BJ (cell line): ENCODE measurements around the gene TOR2A. TPM values are rescaled to one million over a fixed set of nuclear protein-coding genes. Genes with fewer than 3 reads are reported as not detected.
A peak's percentile ranks its signal among the peaks of the same experiment; 100 is the strongest.

Experiments
- CTCF ChIA-PET: fragments of 350-600 bp; formaldehyde crosslinking; extraction: SDS; loops from one replicate; lab custom pipeline; 2021; ENCODE audit warnings: antibody characterized with exemption, inconsistent platforms; lab: Yijun Ruan, JAX
- POLR2A ChIA-PET: fragments of 300-600 bp; sonication (Branson Sonifier 250); formaldehyde crosslinking; extraction: SDS; loops from one replicate; lab custom pipeline; 2021; ENCODE audit warnings: antibody characterized with exemption; lab: Charles Lee
- DNase-seq: peaks from one replicate; pipeline ENCODE4 v3.0.0-alpha.2; 2011; ENCODE audit warnings: low read depth
- H3K27me3 ChIP-seq: 2 replicates; pipeline ENCODE4 v1.6.0; 2011; ENCODE audit warnings: low read length; ENCODE audit not compliant: control insufficient read depth, insufficient read depth
- H3K36me3 ChIP-seq: 2 replicates; pipeline ENCODE4 v1.5.1; 2011; ENCODE audit warnings: low read length; ENCODE audit not compliant: control insufficient read depth, insufficient read depth
- H3K4me3 ChIP-seq: 2 replicates; pipeline ENCODE4 v1.5.1; 2011; ENCODE audit warnings: low read depth, mild to moderate bottlenecking, control low read depth, low read length
- polyA plus RNA-seq: library from polyadenylated mRNA; depleted of rRNA; stranded (reverse); fragments of >200 nt; gene quantifications from 2 replicates; pipeline ENCODE4 v1.2.3, GENCODE V29; 2011
- TF ChIP-seq, protein P1 (sequence below): IDR thresholded peaks from 2 replicates; pipeline ENCODE4 v1.5.1; 2011; ENCODE audit warnings: low read depth, mild to moderate bottlenecking, control low read depth, inconsistent platforms, low read length, moderate library complexity; ENCODE audit not compliant: insufficient read depth

Gene TOR2A
- polyA plus RNA-seq, 1 experiment = 8.0 TPM

DNA sequence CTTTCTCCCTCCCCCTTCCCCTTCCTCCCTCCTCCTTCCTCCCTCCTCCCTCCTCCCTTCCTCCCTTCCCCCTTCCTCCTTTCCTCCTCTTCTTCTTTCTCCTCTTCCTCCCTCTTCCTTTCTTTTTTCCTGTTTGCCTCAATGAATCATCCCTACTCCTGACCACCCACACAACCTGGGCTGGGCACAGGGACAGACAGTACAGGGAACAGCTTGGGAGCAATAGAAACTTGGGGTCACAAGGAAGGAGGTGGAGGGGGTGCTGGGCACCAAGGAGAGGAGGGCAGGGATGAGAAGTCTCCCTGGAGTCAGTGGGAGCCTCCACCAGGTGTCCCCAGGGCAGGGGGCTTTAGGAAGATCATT lies 14.2 kb downstream of the TOR2A start:
- POLR2A ChIA-PET = no interaction called here
- Histone ChIP-seq H3K27me3 (no peaks in the 10 kb centered on the region), H3K36me3 (no peaks in the 10 kb centered on the region), H3K4me3 (no peak overlapping the region)
- CTCF ChIA-PET = no interaction called here
- DNase-seq = no peak
- TF ChIP-seq, protein P1, sequence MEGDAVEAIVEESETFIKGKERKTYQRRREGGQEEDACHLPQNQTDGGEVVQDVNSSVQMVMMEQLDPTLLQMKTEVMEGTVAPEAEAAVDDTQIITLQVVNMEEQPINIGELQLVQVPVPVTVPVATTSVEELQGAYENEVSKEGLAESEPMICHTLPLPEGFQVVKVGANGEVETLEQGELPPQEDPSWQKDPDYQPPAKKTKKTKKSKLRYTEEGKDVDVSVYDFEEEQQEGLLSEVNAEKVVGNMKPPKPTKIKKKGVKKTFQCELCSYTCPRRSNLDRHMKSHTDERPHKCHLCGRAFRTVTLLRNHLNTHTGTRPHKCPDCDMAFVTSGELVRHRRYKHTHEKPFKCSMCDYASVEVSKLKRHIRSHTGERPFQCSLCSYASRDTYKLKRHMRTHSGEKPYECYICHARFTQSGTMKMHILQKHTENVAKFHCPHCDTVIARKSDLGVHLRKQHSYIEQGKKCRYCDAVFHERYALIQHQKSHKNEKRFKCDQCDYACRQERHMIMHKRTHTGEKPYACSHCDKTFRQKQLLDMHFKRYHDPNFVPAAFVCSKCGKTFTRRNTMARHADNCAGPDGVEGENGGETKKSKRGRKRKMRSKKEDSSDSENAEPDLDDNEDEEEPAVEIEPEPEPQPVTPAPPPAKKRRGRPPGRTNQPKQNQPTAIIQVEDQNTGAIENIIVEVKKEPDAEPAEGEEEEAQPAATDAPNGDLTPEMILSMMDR = no peak

DNA sequence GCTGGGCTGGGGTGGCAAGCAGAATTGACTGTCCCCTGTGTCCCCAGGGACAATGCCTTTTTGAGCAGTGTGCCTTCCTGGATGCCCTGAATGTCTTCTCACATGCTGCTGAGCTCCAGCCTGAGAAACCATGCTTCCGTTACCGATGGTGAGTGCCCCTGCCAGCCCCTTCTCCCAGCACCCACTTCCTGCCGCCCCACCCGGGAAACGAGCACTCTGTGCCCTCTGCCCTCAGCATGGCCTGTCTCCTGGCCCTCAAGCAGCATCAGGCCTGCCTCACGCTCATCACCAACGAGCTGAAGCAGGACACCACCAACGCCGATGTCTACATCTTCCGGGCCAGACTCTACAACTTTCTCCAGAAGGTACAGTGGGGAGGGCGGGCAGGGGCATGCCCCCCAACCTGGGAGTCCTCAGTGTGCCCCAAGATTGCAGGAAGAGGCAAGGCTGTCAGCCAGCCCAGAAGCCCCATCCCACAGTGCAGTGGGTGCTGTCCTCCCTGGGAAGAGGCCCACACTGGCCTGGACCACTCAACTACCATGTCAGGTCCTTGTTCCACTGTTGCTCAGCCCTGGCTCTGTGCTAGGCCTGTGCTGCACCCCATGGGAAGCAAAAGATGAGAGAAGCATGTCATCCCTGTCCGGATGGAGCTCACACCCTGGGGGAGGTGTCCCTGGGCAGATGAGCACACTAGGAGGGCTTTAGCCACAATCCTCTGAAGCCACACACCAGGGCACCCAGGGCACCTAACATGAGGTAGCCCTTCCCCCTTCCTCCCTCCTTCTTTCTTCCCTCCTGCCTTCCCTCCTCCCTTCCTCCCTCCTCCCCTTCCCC lies 14.8 kb downstream of the TOR2A start:
- H3K36me3 ChIP-seq = no peaks in the 10 kb centered on the region
- no peak for DNase-seq
- POLR2A ChIA-PET = no interaction called here
- TF ChIP-seq, protein P1 = no peak
- no peak overlapping the region for H3K4me3 ChIP-seq
- no peaks in the 10 kb centered on the region for H3K27me3 ChIP-seq
- CTCF ChIA-PET = no interaction called here

DNA sequence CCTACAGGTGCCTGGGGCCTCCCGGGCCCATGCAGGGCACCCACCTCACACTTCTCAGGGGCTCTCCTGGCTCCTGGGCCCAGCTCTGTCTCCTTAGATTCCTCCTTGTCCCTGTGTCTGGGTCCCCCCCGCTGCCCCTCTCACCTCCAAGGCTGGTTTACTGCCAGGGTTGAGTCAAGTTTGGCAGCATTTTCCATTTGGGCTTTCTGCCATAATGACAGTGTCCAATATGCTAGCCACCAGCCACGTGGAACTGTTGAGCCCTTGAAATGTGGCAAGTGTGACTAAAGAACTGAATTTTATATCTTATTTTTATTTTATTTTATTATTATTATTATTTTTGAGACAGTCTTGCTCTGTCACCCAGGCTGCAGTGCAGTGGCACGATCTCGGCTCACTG lies 17.3 kb downstream of the TOR2A start:
- ChIA-PET POLR2A (no interaction called here), CTCF (interaction anchor here (1.7 to 1.9 kb wide), 2 partner anchors 15 to 17 kb away, joined by 4 to 6 read pairs; partner anchors contain the start of gene TOR2A)
- Histone ChIP-seq H3K27me3 (no peaks in the 10 kb centered on the region), H3K36me3 (no peaks in the 10 kb centered on the region), H3K4me3 (no peak overlapping the region)
- no peak for DNase-seq
- TF ChIP-seq, protein P1 = no peak

DNA sequence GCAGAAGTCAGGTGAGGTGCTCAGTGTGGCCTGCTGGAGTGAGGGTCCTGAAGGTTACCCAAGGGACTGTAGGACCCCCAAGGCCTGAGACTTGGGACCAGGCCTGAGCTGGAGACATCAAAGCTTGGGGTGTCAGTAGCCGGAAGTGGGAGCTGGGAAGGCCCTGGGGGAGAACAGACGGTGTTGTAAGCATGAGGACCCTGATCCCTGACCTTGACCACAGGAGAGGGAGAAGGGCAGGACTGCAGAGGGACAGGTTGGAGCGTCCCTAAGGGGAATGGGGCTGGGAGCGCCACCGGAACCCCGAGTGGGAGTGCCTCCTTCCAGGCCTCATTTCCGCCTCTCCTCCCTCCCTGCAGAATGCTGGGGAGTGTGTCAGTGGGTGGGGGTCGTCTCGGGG lies 18.7 kb downstream of the TOR2A start:
- no peak for DNase-seq
- CTCF ChIA-PET = interaction anchor here (0.6 to 4.6 kb wide), 5 partner anchors 17 to 139 kb away, joined by 3 to 20 read pairs (median 3); partner anchors contain the start of gene TOR2A
- H3K27me3 ChIP-seq = no peaks in the 10 kb centered on the region

More for the DNA sequence above, 18.7 kb downstream of the TOR2A start:
- H3K36me3 ChIP-seq = no peaks in the 10 kb centered on the region
- TF ChIP-seq, protein P1 = no peak
- H3K4me3 ChIP-seq = peak overlapping the region; percentile 87
- POLR2A ChIA-PET = interaction anchor here (0.6 kb wide), 1 partner anchor 132 kb away, joined by 4 read pairs; no protein-coding TSS in a partner anchor
